ENCODE measurements around the gene DRP2.

DRP2 gene

DNA sequence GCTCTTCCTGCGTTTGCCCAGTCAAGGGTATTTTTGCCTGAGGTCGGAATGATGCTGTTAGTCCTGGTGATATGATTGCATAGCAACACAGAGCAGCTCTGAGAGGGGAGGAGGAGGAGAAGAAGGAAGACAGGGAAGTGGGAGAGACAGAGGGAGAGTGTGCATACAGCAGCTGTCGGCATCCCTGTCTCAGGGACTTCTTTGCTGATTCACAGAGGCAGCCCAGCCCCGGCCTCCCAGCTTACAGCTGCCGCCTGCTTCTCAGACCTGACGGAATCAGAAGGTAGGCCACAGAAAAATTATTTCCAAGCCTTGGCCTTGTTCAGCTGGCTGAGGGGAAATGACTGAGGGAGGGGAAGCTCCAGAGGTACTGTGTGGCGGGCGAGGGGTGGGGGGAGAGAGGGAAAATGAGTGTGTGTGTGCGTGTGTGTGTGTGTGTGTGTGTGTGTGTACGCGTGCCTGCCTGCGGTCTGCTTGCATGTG is 319 bp downstream of the DRP2 start:
- no peak for DNase-seq (ENCODE audit: low read depth)
- TF ChIP-seq, protein P1, sequence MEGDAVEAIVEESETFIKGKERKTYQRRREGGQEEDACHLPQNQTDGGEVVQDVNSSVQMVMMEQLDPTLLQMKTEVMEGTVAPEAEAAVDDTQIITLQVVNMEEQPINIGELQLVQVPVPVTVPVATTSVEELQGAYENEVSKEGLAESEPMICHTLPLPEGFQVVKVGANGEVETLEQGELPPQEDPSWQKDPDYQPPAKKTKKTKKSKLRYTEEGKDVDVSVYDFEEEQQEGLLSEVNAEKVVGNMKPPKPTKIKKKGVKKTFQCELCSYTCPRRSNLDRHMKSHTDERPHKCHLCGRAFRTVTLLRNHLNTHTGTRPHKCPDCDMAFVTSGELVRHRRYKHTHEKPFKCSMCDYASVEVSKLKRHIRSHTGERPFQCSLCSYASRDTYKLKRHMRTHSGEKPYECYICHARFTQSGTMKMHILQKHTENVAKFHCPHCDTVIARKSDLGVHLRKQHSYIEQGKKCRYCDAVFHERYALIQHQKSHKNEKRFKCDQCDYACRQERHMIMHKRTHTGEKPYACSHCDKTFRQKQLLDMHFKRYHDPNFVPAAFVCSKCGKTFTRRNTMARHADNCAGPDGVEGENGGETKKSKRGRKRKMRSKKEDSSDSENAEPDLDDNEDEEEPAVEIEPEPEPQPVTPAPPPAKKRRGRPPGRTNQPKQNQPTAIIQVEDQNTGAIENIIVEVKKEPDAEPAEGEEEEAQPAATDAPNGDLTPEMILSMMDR (IDR thresholded peaks at IDR 0.05; ENCODE audit: control insufficient read depth, extremely low read depth, insufficient read depth) = no peak
- no peak overlapping the region for H3K4me3 ChIP-seq (ENCODE audit: low read depth, low read length)

DNA sequence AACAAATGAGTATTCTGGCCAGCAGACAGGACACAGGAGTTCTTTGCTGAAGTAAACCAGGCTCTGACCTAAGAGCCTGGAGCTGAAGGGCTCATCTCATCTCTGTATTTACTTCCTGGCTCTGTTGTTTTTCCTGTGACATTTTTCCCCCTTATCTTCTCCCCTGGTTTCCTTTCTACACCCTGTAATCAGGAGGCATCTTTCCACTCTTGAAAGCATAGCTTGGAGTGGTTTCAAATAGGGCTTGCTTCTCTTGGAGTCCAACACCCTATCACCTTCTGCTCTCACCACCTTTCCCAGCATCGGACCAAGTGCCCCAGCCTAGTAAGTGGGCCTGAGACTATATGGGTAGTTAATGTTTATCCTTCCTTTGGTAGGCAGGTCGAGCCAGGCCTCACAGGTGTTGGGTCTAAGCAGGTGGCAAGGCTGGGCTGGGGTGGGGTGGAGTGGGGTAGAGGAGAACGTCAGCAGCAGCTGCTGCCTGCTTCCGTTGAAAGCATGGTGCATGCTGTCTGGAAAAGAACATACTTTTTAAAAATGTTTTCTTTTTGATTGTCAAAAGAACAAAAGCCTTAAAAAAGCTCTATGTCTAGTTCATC is 1.2 kb downstream of the DRP2 start:
- DNase-seq (ENCODE audit: low read depth) = no peak
- H3K4me3 ChIP-seq (ENCODE audit: low read depth, low read length) = no peak overlapping the region
- TF ChIP-seq, protein P1 (IDR thresholded peaks at IDR 0.05; ENCODE audit: control insufficient read depth, extremely low read depth, insufficient read depth) = no peak

DNA sequence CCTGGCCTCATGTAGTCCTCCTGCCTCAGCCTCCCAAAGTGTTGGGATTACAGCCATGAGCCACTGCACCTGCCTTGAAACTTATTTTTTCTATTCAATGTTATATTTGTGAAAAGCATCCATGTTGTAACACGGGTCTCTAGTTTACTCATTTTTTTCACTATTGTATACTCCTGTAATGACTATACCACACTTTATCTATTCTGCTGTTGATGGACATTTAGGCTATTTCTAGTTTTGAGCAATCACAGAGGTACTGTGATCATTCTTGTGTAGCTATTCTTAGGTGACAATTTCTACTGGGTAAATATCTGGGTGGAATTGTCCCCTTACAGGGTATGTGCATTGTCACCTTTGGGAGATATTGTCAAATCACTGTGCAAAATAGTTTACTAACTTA is 3.6 kb downstream of the DRP2 start:
- DNase-seq (ENCODE audit: low read depth) = no peak
- no peak overlapping the region for H3K4me3 ChIP-seq (ENCODE audit: low read depth, low read length)
- TF ChIP-seq, protein P1 (IDR thresholded peaks at IDR 0.05; ENCODE audit: control insufficient read depth, extremely low read depth, insufficient read depth) = no peak

DNA sequence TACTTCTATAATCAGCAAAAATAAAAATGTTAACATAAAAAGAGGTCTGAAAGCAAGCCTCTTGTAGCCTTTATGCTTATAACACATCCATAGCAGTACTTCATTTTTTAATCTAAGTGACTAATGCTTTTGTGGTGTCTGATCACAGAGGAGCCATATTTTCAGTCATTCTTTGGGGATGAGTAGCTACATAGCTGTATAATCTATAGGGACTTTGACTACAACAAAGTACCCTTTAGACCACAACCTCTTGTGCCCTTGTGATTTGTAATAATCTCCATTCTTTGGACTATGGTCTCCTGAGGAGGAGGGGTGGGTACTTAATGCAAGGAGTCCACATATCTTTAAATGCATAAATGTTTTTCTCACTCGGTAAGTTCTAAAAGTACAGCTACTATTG is 9.6 kb downstream of the DRP2 start:
- H3K4me3 ChIP-seq (ENCODE audit: low read depth, low read length) = no peak overlapping the region
- DNase-seq (ENCODE audit: low read depth) = no peak
- TF ChIP-seq, protein P1 (IDR thresholded peaks at IDR 0.05; ENCODE audit: control insufficient read depth, extremely low read depth, insufficient read depth) = no peak

DNA sequence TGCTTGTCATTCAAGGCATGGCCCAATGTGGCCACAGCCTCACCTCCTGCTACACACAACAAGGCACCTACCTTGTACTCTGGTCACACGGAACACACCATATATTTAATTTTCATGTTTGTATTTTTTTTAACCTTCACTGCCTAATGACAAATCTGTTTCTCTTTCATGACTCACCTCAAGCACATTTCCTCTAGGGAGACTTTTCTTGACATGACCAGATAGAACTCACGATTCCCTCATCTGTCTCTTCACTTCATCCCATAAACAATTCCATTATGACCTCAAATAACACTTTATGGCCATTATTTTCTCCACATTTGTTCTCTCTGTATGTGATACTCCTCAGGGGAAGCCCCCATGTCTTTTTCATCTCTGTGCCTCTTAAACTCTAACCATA is 11.1 kb downstream of the DRP2 start:
- TF ChIP-seq, protein P1 (IDR thresholded peaks at IDR 0.05; ENCODE audit: control insufficient read depth, extremely low read depth, insufficient read depth) = no peak
- no peak for DNase-seq (ENCODE audit: low read depth)
- no peak overlapping the region for H3K4me3 ChIP-seq (ENCODE audit: low read depth, low read length)

DNA sequence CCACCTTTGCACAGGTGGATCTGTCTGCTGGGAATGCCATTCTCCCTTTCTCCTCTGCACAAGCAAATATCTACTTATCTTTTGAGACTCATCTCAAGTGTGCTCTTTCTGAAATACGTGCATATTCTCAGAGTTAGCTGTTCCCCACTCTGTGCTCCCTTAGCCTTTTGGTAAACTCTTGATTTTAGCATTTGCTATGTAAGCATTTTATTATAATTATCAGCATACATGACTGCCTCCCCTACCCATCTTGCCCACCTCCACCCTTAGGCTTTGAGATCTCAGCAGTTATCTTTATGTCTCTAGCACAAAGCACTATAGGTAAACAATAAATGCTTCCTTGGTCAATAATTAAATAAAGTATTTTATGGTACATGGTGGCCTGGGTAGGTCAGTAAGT is 11.5 kb downstream of the DRP2 start:
- H3K4me3 ChIP-seq (ENCODE audit: low read depth, low read length) = no peak overlapping the region
- DNase-seq (ENCODE audit: low read depth) = no peak
- TF ChIP-seq, protein P1 (IDR thresholded peaks at IDR 0.05; ENCODE audit: control insufficient read depth, extremely low read depth, insufficient read depth) = no peak

DNA sequence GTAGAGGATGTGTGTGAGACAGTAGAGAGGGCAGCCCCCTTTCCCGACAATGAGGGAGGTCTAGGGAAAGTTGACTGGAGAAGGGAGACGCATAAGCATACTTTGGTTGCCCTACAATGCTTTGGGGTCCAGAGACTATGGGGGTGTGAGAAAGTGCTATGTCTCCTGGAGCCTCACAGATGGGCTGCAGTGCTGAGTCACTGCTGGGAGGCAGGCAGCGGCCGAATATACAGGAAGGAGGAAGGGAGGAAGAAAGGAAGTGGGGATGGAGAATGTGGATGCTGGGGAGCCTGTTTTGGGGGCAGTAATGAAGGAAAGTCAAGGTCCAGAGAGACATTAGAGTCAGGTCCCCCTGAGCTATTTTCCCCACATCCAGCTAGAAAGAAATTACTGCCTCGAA is 12.7 kb downstream of the DRP2 start:
- DNase-seq (ENCODE audit: low read depth) = no peak
- TF ChIP-seq, protein P1 (IDR thresholded peaks at IDR 0.05; ENCODE audit: control insufficient read depth, extremely low read depth, insufficient read depth) = no peak
- H3K4me3 ChIP-seq (ENCODE audit: low read depth, low read length) = no peak overlapping the region

Measured in LNCaP clone FGC (cell line).